HG02763 (cell line): Measurements from ENCODE around the gene RASAL2.

Experiments
- ATAC-seq: cut with Tn5 transposase; IDR thresholded peaks from one replicate; pipeline ENCODE4 v1.9.1; 2021; ENCODE audit warnings: mild to moderate bottlenecking, moderate library complexity; ENCODE audit not compliant: unreplicated experiment

RASAL2 gene

DNA sequence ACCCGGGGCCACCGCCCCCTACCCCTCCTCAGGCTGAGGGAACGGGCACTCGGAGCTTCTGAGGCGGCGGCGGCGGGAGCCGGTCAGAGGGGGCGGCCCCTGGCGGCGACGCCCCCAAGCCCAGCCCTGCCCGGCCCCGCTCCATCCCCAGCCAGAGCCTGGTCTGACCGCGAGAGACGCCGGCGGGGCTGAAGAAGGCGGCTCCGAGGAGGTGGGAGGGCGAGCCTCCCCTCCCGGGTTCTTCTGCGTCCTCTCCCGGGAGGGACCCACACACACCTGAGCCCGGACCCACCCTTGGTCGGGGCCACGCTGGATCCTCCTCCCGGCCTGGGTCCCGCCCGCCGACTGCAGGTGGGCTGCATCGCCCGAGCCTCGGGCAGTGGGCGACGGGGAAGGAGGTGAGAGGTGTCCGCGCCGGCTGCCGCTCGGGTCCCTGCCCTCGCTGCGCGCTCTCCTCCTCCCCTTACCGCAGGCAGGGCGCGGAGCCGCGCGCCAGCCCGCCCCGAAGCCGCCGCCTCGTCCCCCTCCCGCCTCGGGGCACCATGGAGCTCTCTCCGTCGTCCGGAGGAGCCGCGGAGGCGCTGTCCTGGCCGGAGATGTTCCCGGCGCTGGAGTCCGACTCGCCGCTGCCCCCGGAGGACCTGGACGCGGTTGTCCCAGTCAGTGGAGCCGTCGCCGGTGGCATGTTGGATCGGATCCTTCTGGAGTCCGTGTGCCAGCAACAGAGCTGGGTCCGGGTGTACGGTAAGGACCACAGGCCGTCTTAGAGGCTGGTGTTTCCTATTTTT, at the start of gene RASAL2:
Gene RASAL2, plus strand, starts transcription at position 154 of the 788 bp plus-strand sequence. Its CDS starts 389 bp downstream, at position 543.
- peak; percentile 45 for ATAC-seq

GRCh38 chr1:178046591-178047270, 47.2 kb upstream of the RASAL2 start:
- no peak for ATAC-seq

GRCh38 chr1:178047403-178048093, 46.4 kb upstream of the RASAL2 start:
- no peak for ATAC-seq

- ATAC-seq: no peak
Observed at GRCh38 chr1:178048426-178048825, 45.5 kb upstream of the RASAL2 start.

DNA sequence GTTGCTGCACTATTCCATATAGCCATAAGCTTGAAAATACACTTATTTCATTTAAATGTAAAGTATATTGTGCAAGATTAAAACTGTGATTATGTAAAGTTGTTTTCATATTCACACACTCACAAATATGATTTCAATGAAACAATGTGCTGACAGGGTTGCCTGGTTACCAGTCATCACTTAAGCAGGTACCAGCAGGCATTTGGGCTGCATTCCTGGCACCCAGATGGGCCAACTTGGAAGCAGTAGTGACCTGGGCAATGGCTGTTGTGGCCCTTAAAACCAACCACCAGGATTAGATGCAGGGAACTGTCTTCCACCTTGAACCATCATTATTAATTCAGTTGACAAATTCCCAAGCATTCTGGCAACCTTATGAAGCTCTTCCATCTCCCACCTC, 45.0 kb upstream of the RASAL2 start:
- no peak for ATAC-seq

GRCh38 chr1:178050084-178050483, 43.8 kb upstream of the RASAL2 start:
- ATAC-seq: no peak

DNA sequence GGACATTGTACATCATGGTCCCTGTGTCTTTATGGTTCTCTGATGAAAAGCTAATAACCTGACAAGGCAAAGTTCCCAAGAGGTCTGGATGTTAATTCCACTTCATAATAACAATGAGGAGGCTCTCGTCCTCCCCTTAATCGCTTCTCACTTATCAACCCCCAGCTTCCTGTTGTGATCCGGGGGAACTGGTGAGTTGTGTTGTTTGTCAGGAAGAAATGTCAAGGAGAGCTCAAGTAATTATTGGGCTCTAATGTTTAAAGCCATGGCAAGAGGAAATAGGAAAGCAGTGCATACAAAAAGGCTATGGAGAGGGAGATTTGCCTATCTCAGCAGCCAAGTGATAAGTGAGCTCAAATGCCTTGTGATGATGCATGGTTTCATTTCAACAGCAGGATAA, 42.8 kb upstream of the RASAL2 start:
- no peak for ATAC-seq

- ATAC-seq: no peak
Observed at GRCh38 chr1:178052650-178053461, 41.0 kb upstream of the RASAL2 start.

GRCh38 chr1:178055093-178055492, 38.8 kb upstream of the RASAL2 start:
- no peak for ATAC-seq

- peak; percentile 93 for ATAC-seq
Observed at GRCh38 chr1:178055779-178056471, 38.0 kb upstream of the RASAL2 start.

- no peak for ATAC-seq
Observed at GRCh38 chr1:178057141-178057765, 36.7 kb upstream of the RASAL2 start.

GRCh38 chr1:178057912-178058534, 35.9 kb upstream of the RASAL2 start:
- ATAC-seq: no peak

DNA sequence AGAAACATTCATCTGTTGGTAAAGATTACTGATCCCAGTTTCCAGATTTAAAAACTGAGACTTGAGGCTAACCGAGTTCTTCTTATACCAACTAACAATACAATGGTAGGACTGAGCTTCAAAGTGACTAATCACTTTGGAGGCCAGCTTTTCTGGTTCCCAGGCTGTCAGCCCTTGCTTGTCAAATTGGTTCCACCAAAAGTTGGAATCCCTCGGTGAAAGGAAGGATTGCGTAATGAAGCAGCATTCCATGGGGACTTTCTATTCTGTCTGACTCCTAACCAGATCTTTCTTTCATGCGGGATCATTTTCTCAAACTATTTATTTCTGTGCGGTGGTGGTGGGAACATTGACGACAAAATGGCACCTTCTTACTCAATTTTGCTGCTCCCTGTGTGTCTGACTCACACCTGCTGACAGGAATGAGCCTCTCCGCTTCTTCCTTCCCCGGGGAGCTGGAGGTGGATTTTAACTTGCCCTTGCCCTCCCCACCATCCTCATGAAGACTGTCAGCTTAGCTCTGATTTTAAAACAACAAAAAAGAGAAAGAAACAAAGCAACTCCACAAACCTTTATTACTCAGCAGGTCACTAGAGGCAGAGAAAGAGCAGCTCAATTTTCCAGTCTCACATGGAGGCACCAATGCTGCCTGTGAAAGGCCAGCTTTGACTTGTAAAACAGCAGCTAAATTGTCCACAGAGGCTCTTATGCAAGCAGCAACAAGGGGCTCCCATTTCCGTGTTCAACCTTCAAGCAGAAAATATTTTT, 32.9 kb upstream of the RASAL2 start:
- no peak for ATAC-seq

DNA sequence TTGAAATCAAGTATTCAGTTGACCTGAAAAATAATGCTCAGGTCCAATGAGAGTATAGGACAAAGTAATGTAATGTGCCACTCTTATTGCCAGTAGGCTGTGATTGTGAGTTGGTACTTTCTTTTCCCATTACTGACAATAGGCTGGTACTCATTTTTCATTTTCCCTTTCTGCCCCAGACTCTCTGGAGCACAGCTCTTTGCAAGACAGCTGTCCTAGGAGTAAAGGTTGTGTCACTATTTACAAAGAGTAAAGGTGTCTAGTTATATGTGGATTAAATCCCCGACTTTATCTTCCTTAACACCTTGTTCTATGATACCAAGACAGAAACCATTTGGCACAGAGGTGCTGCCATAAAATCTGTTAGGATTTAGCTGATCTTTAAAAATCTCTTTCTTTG, 32.3 kb upstream of the RASAL2 start:
- no peak for ATAC-seq

DNA sequence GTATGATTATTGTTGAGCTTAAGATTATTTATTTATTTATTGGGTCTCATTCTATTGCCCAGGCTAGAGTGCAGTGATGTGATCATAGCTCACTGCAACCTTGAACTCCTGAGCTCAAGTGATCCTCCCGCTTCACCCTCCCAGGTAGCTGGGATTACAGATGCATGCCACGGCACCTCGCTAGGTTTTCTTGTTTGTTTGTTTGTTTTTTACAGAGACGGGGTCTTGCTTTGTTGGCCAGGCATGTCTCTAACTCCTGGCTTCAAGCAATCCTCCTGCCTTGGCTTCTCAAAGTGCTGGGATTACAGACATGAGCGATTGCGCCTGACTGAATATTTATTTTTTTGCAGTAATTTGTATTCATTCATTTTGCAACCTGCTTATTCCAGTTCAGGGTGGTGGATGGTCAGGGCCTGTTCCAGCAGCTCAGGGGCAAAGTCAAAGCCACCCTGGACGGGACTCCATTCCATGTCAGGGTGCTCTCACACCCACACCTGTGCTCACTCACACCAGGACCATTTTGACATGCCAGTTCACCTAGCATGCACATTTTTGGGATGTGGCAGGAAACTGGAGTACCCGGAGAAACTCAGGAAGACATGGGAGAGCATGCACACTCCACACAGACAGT, 29.6 kb upstream of the RASAL2 start:
- ATAC-seq: no peak

GRCh38 chr1:178065250-178065649, 28.7 kb upstream of the RASAL2 start:
- no peak for ATAC-seq

DNA sequence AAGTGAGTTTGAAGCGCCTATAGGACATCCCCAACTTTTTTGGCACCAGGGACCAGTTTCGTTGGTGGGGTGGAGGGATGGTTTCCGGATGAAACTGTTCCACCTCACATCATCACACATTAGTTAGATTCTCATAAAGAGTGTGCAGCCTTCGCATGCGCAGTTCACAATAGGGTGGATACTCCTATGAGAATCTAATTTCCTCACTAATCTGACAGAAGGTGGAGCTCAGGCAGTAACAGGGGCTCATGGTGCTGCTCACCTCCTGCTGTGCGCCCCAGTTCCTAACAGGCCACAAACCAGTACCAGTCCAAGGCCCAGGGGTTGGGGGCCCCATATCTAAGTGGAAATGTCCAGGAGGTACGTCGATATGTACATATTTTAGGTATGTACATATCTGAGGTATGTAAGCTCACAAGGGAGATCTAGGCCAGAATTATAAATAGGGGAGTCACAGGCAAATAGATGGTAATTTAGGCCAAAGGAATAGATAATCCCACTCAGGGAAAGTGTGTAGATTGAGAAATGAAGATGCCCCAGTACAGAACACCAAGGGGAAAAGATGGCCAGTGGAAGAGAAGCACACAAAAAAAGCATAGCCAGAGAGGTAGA, 27.5 kb upstream of the RASAL2 start:
- ATAC-seq: no peak
